Measurements from ENCODE around the gene CACNA1H.
"Not testable (repeated sequence)": the region's sequence is repeated elsewhere in the genome, so short reads cannot be mapped to it uniquely, and the experiment has no call there.

CACNA1H gene

DNA sequence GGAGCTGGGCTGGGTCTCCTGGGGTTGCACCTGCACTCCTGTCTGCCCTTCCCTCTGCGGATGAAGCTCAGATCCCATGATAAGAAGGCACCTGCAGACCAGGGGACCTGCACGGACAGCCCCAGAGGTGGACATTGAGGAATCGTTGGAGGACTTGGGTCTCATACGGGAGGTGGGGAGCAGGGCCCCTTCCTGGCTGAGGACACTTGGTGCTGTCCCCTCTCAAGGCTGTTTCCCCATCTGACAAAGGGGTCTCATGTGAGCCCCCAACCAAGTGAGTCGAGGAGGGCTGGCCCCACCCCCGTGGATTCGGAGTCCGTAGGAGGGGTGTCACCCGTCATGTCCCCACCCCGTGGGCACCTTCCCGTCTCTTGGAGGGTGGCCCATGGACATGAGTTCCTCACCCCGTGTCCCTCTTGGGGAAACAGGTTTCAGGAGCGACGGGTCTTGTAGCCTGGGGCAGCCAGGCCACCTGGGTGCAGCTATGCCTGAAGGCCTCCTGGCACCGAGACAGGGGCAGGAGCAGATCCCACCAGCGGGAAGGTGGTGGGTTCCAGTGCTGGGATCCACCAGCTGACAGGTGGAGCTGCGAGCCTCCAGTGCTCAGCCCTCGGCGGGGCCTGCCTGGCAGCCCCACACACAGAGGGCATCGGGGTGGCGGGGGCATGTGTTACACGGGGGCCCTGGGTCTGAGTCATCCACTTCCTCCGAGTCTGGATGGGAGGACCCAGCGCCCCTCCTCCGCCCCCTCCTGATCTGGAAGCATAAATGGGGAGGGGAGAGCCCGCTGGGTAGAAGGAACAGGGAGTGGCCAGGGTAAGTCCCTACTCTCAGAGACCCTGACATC is 102.6 kb downstream of the CACNA1H start, which contains the start of gene TPSD1:
Gene TPSD1, plus strand, starts transcription at position 794 of the 847 bp plus-strand sequence. CDS start 212 bp downstream, outside the sequence.
- not testable (repeated sequence) for DNase-seq (ENCODE audit: low spot score)

DNA sequence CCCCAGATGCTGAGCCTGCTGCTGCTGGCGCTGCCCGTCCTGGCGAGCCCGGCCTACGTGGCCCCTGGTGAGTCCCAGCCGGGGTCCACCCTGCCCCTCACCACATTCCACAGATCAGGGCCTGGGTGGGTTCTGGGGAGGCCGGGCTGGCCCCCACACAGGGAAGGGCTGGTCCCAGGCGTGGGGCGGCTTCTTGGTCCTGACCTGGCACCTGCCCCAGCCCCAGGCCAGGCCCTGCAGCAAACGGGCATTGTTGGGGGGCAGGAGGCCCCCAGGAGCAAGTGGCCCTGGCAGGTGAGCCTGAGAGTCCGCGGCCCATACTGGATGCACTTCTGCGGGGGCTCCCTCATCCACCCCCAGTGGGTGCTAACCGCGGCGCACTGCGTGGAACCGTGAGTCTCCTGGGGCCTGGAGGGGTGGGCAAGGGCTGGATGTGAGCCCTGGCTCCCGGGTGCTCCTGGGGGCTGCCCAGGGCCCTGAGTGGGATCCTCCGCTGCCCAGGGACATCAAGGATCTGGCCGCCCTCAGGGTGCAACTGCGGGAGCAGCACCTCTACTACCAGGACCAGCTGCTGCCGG is 103.5 kb downstream of the CACNA1H start:
- DNase-seq (ENCODE audit: low spot score): not testable (repeated sequence)

DNA sequence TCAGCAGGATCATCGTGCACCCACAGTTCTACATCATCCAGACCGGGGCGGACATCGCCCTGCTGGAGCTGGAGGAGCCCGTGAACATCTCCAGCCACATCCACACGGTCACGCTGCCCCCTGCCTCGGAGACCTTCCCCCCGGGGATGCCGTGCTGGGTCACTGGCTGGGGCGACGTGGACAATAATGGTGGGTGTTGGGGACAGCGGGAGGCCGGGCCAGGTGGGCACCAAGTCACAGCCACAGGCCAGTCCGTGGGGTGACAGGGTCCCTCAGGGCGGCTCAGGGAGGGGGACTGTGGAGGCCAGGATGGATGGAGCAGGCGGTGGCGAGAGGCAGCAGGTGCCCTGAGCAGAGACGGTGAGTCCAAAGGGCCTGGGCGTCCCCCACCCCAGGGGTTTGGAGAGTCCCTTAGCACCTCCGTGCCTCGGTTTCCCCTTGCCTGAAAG is 104.0 kb downstream of the CACNA1H start:
- no peak for DNase-seq (ENCODE audit: low spot score)

DNA sequence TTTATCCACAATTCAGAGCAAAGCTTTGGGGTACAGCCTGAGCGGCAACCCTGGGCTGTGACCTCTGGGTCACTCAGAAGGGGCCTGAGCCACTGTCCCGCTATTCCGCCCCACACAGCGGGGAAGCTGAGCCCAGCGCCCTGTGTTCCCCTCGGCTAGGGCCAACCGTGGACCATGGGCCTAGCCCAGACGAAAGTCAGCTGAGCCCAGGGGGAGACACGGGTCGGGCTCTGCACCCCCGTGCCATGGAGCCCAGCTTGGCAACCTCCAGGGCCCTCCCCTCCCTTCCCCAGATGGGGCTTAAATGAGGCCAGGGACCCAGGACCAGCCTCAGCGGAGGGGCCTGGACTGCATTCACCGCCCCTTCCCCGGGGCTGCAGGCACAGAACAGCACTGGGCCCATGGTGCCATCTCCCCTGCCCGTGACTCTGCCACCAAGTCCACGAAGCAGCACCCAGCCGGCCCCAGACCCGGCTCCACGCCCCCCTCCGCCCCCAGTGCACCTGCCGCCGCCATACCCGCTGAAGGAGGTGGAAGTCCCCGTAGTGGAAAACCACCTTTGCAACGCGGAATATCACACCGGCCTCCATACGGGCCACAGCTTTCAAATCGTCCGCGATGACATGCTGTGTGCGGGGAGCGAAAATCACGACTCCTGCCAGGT is 104.8 kb downstream of the CACNA1H start:
- DNase-seq (ENCODE audit: low spot score): no peak

DNA sequence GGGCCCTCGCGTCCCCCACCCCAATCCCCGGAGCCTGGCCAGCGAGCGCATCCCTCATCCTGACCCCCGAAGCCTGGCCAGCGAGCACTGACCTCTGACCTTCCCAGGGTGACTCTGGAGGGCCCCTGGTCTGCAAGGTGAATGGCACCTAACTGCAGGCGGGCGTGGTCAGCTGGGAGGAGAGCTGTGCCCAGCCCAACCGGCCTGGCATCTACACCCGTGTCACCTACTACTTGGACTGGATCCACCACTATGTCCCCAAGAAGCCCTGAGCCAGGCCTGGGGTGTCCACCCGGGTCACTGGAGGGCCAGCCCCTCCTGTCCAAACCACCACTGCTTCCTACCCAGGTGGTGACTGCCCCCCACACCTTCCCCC is 105.3 kb downstream of the CACNA1H start:
- no peak for DNase-seq (ENCODE audit: low spot score)

DNA sequence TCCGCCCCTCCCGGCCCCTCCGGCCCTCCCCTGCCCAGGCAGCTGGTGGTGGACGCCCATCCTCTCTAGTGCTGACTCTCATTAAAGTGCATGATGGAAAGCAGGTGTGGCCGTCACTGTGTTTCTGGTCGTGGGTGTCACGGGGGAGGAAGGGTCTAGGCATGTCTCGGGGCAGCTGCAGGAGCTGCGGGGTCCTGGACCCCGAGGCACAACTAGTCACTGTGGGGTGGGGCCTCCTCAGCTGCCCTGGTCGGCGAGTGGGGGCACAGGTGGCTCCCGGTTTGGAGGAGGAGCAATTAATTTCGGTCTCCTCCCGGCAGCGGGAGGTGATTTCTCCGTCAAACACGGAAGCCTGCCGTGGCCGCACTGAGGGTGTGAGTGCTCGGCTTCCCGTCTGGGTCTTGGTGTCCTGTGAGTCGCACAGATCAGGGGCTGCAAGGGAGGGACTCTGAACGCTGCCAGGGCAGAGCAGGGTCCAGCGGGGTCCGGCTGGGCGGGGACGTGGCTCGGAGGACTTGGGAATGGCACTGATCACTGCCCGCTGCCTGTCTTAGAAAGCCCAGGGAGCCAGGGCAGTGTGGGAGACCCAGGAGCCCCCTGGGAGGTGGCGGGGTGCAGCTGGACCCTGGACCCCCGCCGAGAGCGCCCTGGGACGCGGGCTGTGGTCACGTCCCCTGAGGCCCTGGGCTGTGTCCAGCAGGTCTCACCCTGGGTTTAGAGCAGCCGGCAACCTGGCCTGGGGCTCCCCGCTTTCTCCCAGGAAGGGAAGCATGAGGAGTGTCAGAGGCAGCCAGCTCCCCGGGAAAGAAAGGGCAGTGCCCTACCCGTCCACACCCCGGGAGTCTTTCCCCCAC is 106.2 kb downstream of the CACNA1H start:
- DNase-seq (ENCODE audit: low spot score): no peak

DNA sequence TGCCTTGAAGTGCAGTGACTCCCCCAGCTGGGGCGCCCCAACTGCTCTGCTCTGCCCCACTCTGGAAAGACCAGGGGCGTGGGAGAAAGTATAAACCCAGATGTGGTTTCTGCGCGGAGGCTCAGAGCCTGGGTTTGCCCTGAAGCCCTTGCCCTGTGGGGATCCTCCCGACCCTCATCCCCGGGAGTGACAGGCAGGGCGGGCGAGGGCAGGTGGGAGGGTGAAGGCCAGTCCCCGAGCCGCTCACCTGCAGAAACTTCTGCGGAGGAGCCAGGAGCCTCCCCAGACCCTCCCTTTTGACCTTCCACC is 106.8 kb downstream of the CACNA1H start:
- DNase-seq (ENCODE audit: low spot score): no peak

DNA sequence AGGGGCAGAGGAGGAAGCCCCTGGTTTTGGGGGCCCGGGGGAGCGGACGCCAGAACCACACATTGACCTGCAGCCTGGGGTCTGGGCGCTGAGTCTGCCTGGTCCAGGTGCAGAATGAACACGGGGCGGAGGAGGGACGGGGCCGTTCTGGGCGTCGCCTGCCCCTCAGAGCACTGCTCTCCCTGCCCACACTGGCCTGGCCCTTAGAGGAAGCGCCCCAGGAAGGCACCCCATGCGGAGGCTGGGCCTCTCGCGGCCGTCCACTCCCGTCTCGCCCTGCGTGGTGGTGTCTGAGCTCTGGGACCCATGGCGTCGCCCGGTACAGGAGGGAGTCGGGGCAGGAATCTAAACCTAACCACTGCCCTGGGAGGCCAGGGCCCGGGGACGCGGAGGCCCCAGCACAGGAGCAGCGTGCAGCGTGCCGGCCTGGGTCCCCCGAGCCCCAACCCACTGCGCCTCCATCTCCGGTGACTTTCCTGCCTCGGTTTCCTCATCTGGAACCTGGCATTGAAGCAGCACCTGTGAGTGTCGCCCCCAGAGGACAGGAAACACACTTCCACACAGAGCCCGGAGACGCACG is 107.3 kb downstream of the CACNA1H start:
- DNase-seq (ENCODE audit: low spot score): no peak

DNA sequence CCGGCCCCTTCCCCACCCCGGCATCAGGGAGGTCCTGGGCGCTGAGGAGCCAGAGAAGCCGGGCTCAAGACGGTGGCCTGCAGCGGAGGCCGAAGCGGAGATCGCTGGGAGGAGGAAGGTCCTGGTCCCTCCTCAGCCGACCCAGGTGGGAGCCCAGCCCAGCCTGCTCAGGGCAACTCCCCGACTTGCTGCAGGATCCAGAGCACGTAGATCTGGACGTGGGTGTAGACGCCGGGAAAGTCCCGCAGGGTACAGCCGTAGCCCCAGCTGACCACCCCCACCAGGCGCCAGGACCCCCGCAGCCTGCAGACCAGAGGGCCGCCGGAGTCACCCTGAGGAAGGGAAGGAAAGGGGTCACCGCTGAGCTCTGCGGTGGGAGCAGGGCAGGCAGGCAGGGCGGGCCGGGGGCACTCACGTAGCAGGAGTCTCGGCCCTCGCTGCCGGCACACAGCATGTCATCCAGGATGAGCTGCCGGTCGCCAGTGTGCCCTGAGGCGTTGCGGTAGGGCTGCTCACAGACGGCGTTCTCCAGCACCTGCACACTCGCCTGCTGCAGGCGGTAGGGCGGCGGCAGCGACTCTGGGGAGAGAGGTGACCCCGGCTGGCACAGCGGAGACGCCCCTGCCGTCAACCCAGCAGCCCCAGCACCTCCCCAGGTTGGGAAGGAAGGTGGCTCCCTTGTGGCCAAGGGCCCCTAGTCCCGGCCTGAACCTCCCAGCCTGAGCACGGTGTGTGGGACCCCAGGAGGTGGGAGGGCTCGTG is 108.4 kb downstream of the CACNA1H start:
- DNase-seq (ENCODE audit: low spot score): no peak

DNA sequence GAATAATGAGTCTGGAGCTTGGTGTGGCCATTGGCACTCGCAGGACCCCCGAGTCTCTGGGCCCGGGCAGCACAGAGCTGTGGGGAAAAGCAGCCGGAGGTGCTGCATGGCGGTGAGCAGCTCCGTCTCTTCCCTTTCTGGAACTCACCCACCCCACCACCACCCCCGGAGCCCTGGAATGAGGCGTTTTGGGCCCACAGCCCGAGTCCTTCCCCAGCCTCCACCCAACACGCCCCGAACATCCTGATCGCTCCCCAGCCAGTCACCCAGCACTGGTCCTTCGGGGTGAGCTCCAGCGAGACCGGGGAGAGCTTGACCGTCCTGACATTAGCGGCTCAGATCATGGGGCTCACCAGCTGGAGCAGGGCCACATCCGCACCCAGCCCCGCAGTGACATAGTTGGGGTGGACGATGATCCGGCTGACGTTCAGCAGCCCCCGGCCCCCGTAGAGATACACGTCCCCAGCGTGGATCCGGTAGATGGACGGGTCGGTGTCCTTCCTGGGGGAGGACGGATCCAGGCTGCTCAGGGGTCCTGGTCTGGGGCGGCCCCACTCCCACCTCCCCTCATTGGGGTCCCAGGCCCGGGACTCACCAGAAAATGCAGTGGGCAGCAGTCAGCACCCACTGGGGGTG is 109.4 kb downstream of the CACNA1H start:
- no peak for DNase-seq (ENCODE audit: low spot score)

DNA sequence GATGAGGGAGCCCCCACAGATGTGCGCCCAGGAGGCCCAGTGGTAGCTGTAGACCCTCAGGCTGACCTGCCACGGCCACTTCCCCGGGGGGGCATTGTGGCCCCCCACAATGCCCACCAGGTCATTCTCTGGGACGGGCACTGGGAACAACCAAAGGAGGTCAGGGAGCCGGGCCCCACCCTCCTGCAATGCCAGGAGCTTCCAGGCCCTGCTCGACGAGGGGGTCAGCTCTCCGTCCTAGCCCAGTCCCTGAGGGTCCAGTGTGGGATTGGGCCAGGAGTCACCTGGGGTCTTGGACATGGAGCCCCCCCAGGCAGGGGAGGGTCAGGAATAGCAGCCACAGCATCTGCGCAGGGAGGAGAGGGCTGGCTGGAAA is 109.9 kb downstream of the CACNA1H start:
- DNase-seq (ENCODE audit: low spot score): no peak

DNA sequence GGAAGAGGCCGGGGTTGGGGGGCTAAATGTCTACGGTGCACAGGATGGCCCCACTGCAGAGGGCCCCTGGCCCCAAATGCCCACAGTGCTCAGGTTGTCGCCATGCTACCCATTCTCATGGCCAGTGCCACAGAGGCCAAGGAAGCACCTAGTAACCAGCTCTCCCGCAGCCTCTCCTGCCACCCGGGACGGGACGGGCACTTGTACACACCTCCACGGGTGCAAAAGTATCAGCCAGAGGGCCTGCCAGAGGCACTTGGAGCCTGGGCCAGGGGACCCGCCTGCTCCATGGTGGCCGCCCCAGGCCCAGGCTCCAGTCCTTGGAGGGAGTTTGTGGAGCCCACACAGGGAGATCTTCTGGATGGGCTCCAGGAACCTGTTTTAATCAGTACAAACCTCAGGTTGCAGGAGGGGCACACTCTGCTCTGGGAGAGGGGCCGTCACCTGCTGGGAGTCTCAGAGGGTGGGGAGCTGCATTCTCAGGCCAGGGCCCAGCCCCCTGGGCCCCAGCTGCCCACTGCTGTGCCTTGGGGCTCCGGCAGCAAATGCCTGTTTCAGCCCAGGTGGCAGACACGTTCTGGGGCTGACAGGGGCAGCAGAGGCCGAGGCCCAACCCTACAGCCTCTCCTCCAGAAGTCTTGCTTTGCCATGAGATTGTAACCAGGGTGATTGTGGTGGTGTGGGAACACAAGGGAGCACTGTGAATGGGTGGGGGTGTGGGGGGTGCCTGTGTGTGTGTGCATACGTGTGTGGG is 110.9 kb downstream of the CACNA1H start:
- no peak for DNase-seq (ENCODE audit: low spot score)

DNA sequence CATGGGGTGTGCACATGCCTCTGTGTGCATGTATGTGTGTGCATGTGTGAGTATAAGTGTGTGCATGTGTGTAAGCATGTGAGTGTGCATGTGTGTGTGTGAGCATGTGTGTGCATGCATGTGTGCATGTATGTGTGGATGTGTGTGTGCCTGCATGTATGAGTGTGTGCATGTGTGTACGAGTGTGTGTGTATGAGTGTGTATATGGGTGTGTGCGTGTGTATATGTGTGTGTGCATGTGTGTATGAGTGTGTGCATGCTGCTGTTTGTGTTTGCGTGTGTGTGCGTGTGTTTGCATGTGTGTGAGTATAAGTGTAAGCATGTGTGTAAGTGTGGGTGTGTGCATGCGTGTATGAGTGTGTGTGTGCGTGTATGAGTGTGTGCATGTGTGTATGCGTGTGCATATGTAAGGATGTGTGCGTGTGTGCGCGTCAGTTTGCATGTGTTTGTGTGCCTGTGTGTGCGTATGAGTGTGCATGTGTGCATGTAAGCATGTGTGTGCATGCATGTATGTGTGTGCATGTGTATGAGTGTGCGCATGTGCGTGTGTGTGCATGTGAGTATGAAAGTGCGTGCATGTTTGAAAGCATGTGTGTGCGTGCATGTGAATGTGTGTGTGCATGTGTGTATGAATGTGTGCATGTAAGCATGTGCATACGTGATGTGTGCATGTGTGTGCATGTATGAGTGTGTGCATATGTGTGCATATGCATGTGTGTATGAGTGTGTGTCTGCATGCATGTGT is 111.6 kb downstream of the CACNA1H start:
- DNase-seq (ENCODE audit: low spot score): no peak

DNA sequence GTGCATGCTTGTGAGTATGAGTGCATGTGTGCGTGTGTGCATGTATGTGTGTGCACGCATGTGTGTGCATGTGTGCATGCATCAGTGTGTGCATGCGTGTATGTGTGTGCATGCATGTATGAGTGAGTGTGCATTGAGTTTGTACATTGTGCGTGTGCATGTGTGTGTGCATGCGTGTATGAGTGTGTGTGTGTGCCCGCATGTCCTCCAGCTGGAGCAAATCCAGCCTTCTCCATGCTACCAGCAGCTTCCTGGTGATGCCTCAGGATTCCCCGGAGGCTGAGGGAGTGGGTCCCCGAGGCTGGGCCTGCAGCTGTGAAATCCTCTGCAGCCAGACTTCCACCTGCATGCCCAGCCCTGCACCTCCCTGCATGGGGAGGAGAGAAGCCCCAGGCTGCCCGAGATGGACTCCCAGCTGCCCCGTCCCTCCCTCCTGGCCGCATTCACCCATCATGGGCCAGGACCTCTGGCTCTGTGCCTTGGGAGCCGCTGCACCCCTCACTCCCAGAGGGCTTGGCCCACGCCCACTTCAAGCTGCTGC is 112.3 kb downstream of the CACNA1H start:
- DNase-seq (ENCODE audit: low spot score): no peak

DNA sequence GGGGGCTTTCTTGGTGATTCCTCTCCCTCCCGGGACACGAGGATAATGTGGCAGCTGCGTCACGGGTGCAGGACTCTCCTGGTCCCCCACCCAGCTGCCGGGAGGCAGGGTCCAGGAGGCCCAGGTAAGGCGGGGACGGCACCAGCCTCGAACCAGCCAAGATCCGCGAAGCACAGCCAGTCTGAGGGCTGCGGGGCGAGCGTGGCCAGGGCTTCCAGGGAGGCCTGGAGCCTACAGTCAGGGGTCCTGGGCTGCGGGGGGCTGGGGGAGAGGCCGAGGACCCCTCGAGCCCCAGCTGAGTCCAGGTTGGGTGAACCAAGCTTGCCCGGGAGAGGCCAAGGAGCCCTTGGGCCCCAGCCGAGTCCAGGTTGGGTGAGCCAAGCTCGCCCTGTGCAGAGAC is 112.9 kb downstream of the CACNA1H start:
- no peak for DNase-seq (ENCODE audit: low spot score)

DNA sequence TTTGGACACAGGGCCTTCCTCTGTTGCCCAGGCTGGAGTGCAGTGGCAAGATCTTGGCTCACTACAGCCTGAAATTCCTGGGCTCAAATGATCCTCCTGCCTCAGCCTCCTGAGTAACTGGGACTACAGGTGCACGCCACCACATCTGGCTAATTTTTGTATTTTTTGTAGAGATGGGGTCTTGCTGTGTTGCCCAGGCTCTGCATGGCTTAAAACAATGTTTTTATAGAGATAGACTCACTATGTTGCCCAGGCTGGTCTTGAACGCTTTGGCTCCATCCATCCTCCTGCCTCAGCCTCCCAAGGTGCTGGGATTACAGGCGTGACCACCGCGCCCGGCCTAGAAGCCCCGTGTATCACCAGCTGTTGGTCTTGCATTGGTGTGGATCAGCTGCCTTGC is 116.5 kb downstream of the CACNA1H start:
- DNase-seq (ENCODE audit: low spot score): not testable (repeated sequence)

DNA sequence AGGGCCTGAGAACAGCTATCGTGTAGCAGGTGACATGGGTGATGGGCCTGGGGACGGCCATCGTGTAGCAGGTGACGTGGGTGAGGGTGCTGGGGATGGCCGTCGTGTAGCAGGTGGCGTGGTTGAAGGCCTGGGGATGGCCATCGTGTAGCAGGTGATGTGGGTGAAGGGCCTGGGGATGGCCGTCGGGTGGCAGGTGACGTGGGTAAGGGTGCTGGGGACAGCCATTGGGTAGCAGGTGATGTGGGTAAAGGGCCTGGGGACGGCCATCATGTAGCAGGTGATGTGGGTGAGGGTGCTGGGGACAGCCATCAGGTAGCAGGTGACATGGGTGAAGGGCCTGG is 118.4 kb downstream of the CACNA1H start:
- DNase-seq (ENCODE audit: low spot score): no peak

All from GM03348 (cell line).